PFSK-1 (cell line): ENCODE measurements around the gene LRRC28.

ENCODE experiments used
- FOXP2 ChIP-seq: optimal IDR thresholded peaks from 2 replicates; pipeline ENCODE3; 2011; ENCODE audit warnings: borderline replicate concordance, control low read depth, inconsistent platforms; ENCODE audit not compliant: insufficient read depth; ENCODE audit errors: extremely low read length, extremely low read depth
- POLR2AphosphoS5 ChIP-seq: IDR thresholded peaks from 2 replicates; pipeline ENCODE4 v1.6.1; 2012; ENCODE audit warnings: low read depth, mild to moderate bottlenecking, control low read depth, low read length, moderate library complexity
- REST ChIP-seq, 2 experiments: IDR thresholded peaks; 2 replicates each; pipeline versions ENCODE4 v1.6.1 to v1.8.0; 2011 to 2012; ENCODE audit warnings: low read depth in 2 of 2, low read length in 2 of 2, control low read depth in 1 of 2, inconsistent platforms in 1 of 2, mild to moderate bottlenecking in 1 of 2, moderate library complexity in 1 of 2; ENCODE audit not compliant: insufficient read depth in 1 of 2
- SIN3A ChIP-seq: IDR thresholded peaks from 2 replicates; pipeline ENCODE4 v1.6.1; 2012; ENCODE audit warnings: mild to moderate bottlenecking, low read length, moderate library complexity, borderline replicate concordance; ENCODE audit not compliant: insufficient read depth
- TAF1 ChIP-seq: IDR thresholded peaks from 2 replicates; pipeline ENCODE4 v1.6.1; 2012; ENCODE audit warnings: low read length, control low read depth, borderline replicate concordance; ENCODE audit not compliant: insufficient read depth

Gene LRRC28

GRCh38 chr15:99239545-99240198 is 11.6 kb upstream of the LRRC28 start:
- no peak for TF ChIP-seq REST (IDR thresholded peaks at IDR 0.05; ENCODE audit: insufficient read depth in 1 of 2, low read depth in 2 of 2, low read length in 2 of 2)
- no peak for TF ChIP-seq FOXP2
- no peak for TF ChIP-seq TAF1
- TF ChIP-seq SIN3A, result no peak
- TF ChIP-seq POLR2AphosphoS5, result no peak

GRCh38 chr15:99241752-99242151 is 9.5 kb upstream of the LRRC28 start:
- no peak for TF ChIP-seq TAF1
- no peak for TF ChIP-seq FOXP2

GRCh38 chr15:99244306-99244705 is 7.0 kb upstream of the LRRC28 start:
- TF ChIP-seq SIN3A (no peak), POLR2AphosphoS5 (no peak), TAF1 (no peak), REST (IDR thresholded peaks at IDR 0.05; ENCODE audit: insufficient read depth in 1 of 2, low read depth in 2 of 2, low read length in 2 of 2) (no peak), FOXP2 (no peak)

GRCh38 chr15:99247062-99247461 is 4.2 kb upstream of the LRRC28 start:
- TF ChIP-seq FOXP2, result no peak
- TF ChIP-seq POLR2AphosphoS5, result no peak
- TF ChIP-seq SIN3A, result no peak
- TF ChIP-seq REST (IDR thresholded peaks at IDR 0.05; ENCODE audit: insufficient read depth in 1 of 2, low read depth in 2 of 2, low read length in 2 of 2), result no peak
- TF ChIP-seq TAF1, result no peak

GRCh38 chr15:99248000-99248715 is 3.1 kb upstream of the LRRC28 start:
- TF ChIP-seq TAF1 (no peak), REST (IDR thresholded peaks at IDR 0.05; ENCODE audit: insufficient read depth in 1 of 2, low read depth in 2 of 2, low read length in 2 of 2) (no peak), POLR2AphosphoS5 (no peak), FOXP2 (no peak), SIN3A (no peak)
